GM04504 (cell line): ENCODE measurements around the gene FOXP1.
"Not testable (repeated sequence)": the region's sequence is repeated elsewhere in the genome, so short reads cannot be mapped to it uniquely, and the experiment has no call there.

Experiments used
- DNase-seq: peaks from one replicate; pipeline ENCODE4 v3.0.0-alpha.2; 2012; ENCODE audit warnings: low read depth

The FOXP1 gene

DNA sequence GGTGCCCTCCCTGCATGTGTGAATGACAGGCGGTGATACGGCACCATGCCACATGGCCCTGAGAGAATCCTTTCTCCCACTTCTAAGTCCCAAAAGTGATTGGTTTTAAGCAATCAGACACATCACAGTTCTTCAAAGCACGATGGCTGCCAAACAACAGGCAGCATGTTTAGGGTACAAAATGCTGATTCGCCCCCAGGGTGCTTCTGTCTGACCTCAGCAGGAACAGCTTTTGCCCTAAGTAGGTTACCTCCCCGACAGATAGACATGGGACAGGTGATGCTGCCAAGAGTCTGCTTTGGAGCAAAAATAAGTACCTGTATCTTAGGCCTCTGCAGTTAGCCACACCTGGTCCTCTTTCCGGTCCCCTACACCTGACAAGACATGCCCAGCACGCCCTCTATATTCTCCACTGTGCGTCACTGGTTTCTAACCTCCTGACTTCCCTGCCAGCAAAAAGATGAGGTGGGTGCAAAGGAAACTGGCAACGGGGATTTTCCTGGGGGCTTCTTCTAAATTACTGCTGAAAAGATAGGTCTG is 549.8 kb downstream of the FOXP1 start:
- DNase-seq: no peak

DNA sequence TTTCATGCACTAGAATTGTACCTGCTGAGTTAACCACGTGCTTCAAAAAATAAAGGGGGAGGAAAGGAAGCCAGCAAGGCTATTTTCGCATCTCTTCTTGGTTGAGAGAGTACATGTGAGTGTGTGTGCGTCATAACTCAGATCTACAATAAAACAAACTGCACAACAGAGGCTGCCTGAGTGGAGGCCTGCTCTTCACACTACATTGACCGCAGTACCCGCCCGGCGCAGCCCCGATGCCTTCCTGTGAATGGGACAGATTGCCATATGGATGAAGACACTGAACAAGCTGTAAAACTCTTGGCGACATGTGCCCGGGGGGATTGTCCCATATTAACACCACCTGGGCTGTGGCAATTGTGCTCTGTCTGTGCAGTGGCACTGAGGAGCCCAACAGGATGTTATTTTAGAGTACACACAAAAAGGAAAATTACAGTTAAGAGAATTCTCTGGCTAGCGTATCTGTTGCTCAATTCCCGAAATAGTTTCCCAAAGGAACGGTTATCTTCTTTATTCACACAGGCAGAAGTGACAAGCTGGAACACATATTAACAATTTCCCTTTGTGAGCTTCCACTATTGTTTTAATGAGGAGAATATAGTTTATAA is 551.5 kb downstream of the FOXP1 start:
- no peak for DNase-seq

DNA sequence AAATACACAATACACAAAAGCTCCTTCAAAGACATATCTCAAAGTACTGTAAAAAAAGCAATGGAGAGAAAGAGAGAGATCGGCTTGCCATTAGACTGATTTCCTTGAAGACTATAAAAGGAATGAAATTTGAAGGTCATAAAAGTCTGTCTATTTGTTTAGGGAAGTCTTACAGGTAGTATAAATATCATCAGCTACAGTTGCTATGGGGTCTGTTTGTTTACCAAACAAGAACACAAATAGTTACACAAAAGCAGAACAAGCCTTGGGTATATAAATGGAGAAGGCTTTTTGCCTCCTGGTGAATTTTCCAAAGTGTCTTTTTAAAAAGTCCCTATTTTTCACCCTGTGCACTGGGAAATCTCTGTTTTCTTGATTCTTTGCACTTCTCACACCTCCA is 552.3 kb downstream of the FOXP1 start:
- no peak for DNase-seq

DNA sequence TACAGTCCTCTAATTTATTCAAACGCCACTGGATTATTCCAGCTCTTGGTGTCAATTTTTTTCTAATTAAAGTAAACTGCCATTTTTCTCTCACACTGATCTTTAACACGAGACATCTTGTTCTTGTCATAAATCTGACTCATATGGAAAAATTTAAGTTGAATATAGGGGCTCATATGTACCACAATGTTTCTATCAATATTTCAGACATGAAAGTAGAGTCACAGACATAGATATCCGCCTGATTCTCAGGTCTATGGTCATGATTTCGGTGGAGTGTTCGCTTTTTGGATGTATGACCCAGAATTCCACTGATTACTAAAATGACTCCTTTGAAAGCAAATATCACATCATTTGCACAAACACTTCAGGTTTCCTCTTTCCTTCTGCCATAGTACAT is 552.8 kb downstream of the FOXP1 start:
- DNase-seq: no peak

GRCh38 chr3:71029770-71030169 is 553.8 kb downstream of the FOXP1 start:
- DNase-seq: no peak

- no peak for DNase-seq
Observed at GRCh38 chr3:71028802-71029201, 554.7 kb downstream of the FOXP1 start.

GRCh38 chr3:71028184-71028583 is 555.3 kb downstream of the FOXP1 start:
- no peak for DNase-seq

DNA sequence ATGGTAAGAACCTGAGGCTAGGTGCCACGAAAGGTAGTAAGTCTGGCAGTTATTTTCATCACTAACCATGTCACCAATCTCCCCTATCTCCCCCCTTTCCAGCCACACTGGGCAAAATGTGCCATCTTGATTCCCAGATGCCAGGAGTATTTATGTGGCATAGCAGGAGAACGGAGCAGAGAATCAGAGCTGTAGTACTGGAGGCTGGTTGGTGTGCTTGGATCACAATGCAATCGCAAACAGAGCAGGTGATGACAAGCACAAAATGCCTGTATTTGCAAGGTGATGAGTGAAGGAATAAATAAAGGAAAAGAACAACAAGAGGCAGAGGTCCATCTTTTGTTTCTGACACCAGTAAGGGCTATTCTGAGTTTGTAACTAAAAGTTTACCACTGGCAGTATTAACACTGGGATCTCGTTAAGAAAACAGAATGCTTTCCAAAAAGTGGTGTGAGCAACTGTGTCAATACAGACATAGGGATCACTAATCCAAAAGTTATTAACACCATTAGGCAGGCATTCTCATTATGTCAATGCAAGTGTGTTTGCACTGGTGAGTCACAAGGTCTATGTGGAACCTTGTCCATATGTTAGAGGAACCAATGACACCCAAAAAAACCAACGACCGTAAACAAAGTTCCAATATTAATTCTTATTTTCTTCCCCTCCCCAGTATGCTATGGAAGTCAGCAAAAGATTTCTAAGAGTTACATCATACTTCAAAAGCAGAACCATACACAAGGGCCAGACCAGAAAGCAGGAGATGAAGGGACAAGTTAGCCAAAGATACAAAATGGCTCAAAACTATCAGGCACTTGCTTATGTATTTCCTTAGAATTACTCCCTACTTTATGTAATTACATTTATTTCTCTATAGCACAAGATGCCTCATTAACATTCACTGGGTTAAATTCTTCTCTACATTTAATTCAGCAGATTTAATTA is 556.6 kb downstream of the FOXP1 start:
- no peak for DNase-seq

DNA sequence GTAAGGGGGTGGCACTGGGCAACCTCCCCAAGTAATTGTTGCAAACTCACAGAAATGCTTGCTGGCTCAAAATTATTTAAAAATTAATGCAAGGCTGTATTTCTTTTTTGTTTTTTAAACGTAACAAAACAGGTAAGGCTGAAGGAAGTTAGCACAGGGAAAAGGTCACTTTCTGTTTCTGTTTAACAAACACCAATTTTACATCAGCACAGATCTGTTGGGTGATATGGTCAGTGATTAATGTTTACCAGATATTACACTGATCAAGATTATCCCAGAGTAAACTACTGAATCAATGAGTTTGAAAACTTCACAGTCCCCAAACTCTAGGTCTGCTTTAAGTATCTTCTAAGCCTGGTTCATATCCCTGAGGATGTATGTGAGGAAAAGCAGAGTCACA is 558.0 kb downstream of the FOXP1 start:
- no peak for DNase-seq

DNA sequence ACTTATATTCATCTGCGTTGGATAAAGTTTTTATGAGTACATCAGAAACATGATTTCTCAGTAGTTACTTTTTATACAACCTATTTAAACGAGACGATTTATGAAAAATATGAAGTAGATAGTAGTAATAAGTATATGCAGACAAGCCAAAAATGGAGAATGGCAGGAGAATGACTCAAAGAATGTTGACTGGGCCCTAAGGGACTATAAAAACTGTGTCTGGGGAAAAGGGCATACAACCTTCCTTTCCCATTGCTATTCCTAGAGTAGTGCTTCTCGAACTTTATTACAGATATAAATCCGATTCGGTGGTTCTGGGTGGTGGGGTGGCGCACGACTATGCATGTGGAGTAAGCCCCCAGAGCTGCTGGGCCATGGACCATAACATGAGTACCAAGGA is 558.5 kb downstream of the FOXP1 start:
- no peak for DNase-seq

- DNase-seq: no peak
Observed at GRCh38 chr3:71022551-71023335, 560.8 kb downstream of the FOXP1 start.

- no peak for DNase-seq
Observed at GRCh38 chr3:71018799-71019198, 564.7 kb downstream of the FOXP1 start.

GRCh38 chr3:71016178-71016845 is 567.2 kb downstream of the FOXP1 start:
- no peak for DNase-seq

DNA sequence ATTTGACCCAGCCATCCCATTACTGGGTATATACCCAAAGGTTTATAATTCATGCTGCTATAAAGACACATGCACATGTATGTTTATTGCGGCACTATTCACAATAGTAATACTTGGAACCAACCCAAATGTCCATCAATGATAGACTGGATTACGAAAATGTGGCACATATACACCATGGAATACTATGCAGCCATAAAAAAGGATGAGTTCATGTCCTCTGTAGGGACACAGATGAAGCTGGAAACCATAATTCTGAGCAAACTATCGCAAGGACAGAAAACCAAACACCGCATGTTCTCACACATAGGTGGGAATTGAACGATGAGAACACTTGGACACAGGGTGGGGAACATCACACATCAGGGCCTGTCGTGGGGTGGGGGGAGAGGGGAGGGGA is 568.9 kb downstream of the FOXP1 start:
- DNase-seq: not testable (repeated sequence)

DNA sequence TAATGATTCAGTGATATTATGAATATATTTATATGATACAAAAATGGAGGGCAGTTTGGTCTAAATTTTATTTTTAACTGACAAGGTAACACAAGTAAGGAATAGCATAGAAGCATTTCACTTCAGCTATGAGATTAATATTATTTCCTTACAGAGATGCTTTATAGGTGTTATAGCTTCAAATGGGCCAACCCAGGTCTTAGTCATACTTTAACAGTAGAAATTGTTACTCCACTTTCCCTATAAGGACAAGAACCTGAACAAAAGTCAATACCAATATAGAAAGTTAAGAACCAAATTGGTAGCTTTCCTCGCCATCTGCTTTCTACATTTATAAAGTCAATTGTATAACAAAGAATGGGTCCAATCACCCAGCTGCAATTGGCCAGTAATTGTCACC is 570.6 kb downstream of the FOXP1 start:
- no peak for DNase-seq

DNA sequence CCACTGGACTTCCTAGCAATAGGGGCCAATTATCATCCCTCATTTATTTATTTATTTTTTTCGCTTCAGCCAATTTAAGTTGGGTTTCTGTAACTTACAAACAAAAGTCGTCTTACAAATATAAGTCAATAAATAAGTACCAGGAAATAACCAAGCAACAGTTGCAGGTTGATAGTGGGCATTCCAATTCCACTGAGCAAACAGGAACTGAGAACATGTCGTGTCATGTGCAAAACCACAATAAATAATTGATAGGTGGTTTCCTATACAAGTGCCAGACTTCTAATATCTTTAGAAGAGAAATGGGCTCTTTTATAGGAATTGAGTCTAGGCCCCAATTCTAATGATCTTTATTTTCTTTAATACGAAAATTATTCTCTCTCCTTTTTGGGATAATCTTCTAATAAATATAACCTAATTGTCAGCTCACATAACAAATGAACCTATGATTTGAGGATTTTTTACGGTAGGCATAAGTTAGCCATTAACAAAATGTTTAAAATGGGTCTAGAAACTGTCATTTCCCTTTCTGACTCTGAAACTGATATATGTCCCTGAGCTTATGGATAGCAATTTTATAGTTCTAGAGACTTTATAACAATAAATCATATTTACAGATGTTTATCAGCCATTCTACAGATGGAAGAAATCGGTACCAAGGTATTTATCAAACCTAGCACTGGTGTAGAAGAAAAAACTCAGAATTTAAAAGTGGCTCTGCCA is 571.8 kb downstream of the FOXP1 start:
- no peak for DNase-seq

- DNase-seq: no peak
Observed at GRCh38 chr3:71010726-71011455, 572.6 kb downstream of the FOXP1 start.

GRCh38 chr3:71008350-71008935 is 575.1 kb downstream of the FOXP1 start:
- DNase-seq: no peak

- DNase-seq: no peak
Observed at GRCh38 chr3:71006810-71007785, 576.4 kb downstream of the FOXP1 start.
